SK-N-SH (cell line): ENCODE measurements around the gene PLEKHF1. TPM values are rescaled to one million over a fixed set of nuclear protein-coding genes. Genes with fewer than 3 reads are reported as not detected.

Source experiments
- polyA plus RNA-seq, 3 experiments: library from polyadenylated mRNA; depleted of rRNA; stranded (reverse); fragments of >200 nt; gene quantifications; 2 replicates each; pipeline ENCODE4 v1.2.3, GENCODE V29; 2012

PLEKHF1 gene
- polyA plus RNA-seq, 1 of the 3 experiments (the other 2 are of a cell fraction) = 3.9 TPM

Other genes starting within 250 kb of the PLEKHF1 start
- not detected in 2 replicates for gene VSTM2B, start 139.5 kb upstream of the PLEKHF1 start, polyA plus RNA-seq (2012; rRNA removed)
- gene POP4, start 59.2 kb upstream of the PLEKHF1 start, polyA plus RNA-seq (2012; rRNA removed) = 67.7 and 75.4 TPM in 2 replicates
- 26.4 and 30.5 TPM in 2 replicates for gene C19orf12, start 49.8 kb downstream of the PLEKHF1 start, polyA plus RNA-seq (2012; rRNA removed)
- 8.9 and 9.0 TPM in 2 replicates for gene CCNE1, start 146.5 kb downstream of the PLEKHF1 start, polyA plus RNA-seq (2012; rRNA removed)